HepG2 (cell line): ENCODE results near the gene AP2S1. TPM values are rescaled to one million over a fixed set of nuclear protein-coding genes. Genes with fewer than 3 reads are reported as not detected.

Experiments used
- CBFB ChIP-seq: sonication (generic); formaldehyde crosslinking; IDR thresholded peaks from 2 replicates; pipeline ENCODE4 v1.4.0; 2020; ENCODE audit warnings: missing genetic modification reagents
- CEBPB ChIP-seq: IDR thresholded peaks from 2 replicates; pipeline ENCODE4 v1.6.1; 2011; ENCODE audit warnings: low read depth, low read length, improper control_type of control experiment, borderline replicate concordance
- ETV6 ChIP-seq: sonication (generic); formaldehyde crosslinking; conservative IDR thresholded peaks from 2 replicates; pipeline ENCODE4 v1.4.0; 2020; ENCODE audit warnings: missing genetic modification reagents
- HMG20A ChIP-seq: IDR thresholded peaks from 2 replicates; pipeline ENCODE4 v1.6.1; 2016; ENCODE audit warnings: borderline replicate concordance
- NFE2L2 ChIP-seq: fragments of 150-350 bp; IDR thresholded peaks from 2 replicates; pipeline ENCODE4 v1.6.1; 2014; ENCODE audit warnings: low read length
- PAX8 ChIP-seq: sonication (generic); formaldehyde crosslinking; IDR thresholded peaks from 2 replicates; pipeline ENCODE4 v1.8.0; 2022; ENCODE audit warnings: mild to moderate bottlenecking, missing genetic modification reagents, borderline replicate concordance
- PHF8 ChIP-seq: sonication (generic); formaldehyde crosslinking; IDR thresholded peaks from 2 replicates; pipeline ENCODE4 v1.5.0; 2020; ENCODE audit warnings: missing genetic modification reagents
- SNRNP70 ChIP-seq: fragments of 200-400 bp; formaldehyde crosslinking; IDR thresholded peaks from 2 replicates; pipeline ENCODE4 v1.6.1; 2017; ENCODE audit warnings: mild to moderate bottlenecking, low read depth, low read length, moderate library complexity
- U2AF1 ChIP-seq: fragments of 200-400 bp; formaldehyde crosslinking; optimal IDR thresholded peaks from 2 replicates; pipeline ENCODE3; 2017; ENCODE audit warnings: mild to moderate bottlenecking, low read depth, low read length
- ZNF337 ChIP-seq: sonication (generic); formaldehyde crosslinking; IDR thresholded peaks from 2 replicates; pipeline ENCODE4 v1.5.1; 2020; ENCODE audit warnings: missing genetic modification reagents, low read depth, mild to moderate bottlenecking, borderline replicate concordance
- ZNF552 ChIP-seq: sonication (generic); formaldehyde crosslinking; IDR thresholded peaks from 2 replicates; pipeline ENCODE4 v1.9.0; 2022; ENCODE audit warnings: missing genetic modification reagents, mild to moderate bottlenecking, borderline replicate concordance
- ZNF746 ChIP-seq: sonication (generic); formaldehyde crosslinking; IDR thresholded peaks from 2 replicates; pipeline ENCODE4 v1.8.0; 2022; ENCODE audit warnings: mild to moderate bottlenecking, missing genetic modification reagents
- polyA plus RNA-seq, 8 experiments: library from polyadenylated mRNA; depleted of rRNA in 3 of 8; stranded (reverse) in 7 of 8; unstranded in 1 of 8; fragments of >200 nt; fragmentation: Illumina TruSeq in 4 of 8; extraction: Trizol in 4 of 8; gene quantifications; 2 replicates each; pipeline versions ENCODE4 v1.2.1 to v1.2.3, GENCODE V29; 2011 to 2016; ENCODE audit warnings: low read depth in 4 of 8, missing spikeins in 1 of 8, mixed read lengths in 1 of 8; ENCODE audit not compliant: insufficient read depth in 1 of 8
- total RNA-seq, 5 experiments: library from RNA; depleted of rRNA; stranded (reverse); fragments of >200 nt; fragmentation: Illumina TruSeq; extraction: Trizol; gene quantifications; 2 replicates each; pipeline ENCODE4 v1.2.3, GENCODE V29; 2016; ENCODE audit warnings: low read depth in 1 of 5
- TF ChIP-seq, protein P1 (sequence below): sonication (generic); formaldehyde crosslinking; conservative IDR thresholded peaks from 2 replicates; pipeline ENCODE4 v1.4.0; 2020; ENCODE audit warnings: missing genetic modification reagents
- TF ChIP-seq, protein P2 (sequence below): sonication (generic); formaldehyde crosslinking; IDR thresholded peaks from 2 replicates; pipeline ENCODE4 v1.8.0; 2022; ENCODE audit warnings: mild to moderate bottlenecking, missing genetic modification reagents, moderate library complexity
- TF ChIP-seq, protein P3 (sequence below): sonication (generic); formaldehyde crosslinking; IDR thresholded peaks from 2 replicates; pipeline ENCODE4 v1.9.0; 2021; ENCODE audit warnings: missing genetic modification reagents, mild to moderate bottlenecking, borderline replicate concordance
- TF ChIP-seq, protein P4 (sequence below): sonication (generic); formaldehyde crosslinking; IDR thresholded peaks from 2 replicates; pipeline ENCODE4 v1.5.0; 2020; ENCODE audit warnings: missing genetic modification reagents, mild to moderate bottlenecking, borderline replicate concordance
- TF ChIP-seq, protein P5 (sequence below): sonication (generic); formaldehyde crosslinking; IDR thresholded peaks from 2 replicates; pipeline ENCODE4 v1.5.1; 2020; ENCODE audit warnings: mild to moderate bottlenecking, missing genetic modification reagents, moderate library complexity

AP2S1 gene
- total and polyA plus RNA-seq, 2 of the 13 experiments (the other 11 are each of a cell fraction or from before 2014, with no cell fraction given), result 45.2 to 86.1 TPM

DNA sequence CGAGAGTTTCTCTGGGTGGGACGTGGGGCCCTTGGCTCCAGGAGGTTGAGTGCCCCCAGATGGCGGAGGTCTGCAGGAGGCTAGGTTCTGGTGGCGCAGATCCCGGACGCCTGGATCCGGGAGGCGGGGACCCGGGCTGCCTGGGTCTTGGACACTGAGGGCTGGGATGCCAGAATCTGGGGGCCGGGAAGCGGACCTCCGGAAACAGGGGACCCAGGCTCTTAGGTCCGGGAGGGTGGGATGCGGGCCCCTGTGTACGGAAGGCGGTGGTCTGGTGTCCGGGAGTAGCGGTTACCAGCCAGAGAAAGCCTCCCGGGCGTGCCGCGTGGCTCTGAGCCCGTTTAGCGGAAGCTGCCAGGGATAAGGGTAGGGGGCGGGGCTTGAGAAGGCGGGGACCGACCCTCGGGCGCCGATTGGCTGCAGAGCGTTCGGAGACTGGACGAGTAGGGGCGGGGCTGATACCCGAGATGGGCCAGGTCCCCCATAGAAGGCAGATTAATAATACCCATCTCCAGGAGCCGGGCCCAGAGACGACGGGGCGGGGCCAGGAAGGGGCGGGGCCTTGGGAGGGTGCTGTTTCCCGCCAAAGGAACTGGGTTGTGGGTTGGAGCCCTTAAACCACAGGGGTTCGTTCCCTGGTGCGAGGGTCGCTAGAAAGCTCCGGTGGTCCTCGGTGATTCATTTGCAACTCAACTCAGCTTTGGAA, 62.2 kb downstream of the AP2S1 start, which contains the start of gene SLC1A5 (continued):
- TF ChIP-seq, protein P1, sequence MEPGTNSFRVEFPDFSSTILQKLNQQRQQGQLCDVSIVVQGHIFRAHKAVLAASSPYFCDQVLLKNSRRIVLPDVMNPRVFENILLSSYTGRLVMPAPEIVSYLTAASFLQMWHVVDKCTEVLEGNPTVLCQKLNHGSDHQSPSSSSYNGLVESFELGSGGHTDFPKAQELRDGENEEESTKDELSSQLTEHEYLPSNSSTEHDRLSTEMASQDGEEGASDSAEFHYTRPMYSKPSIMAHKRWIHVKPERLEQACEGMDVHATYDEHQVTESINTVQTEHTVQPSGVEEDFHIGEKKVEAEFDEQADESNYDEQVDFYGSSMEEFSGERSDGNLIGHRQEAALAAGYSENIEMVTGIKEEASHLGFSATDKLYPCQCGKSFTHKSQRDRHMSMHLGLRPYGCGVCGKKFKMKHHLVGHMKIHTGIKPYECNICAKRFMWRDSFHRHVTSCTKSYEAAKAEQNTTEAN (CRISPR knock-in tag), result no peak
- TF ChIP-seq U2AF1, result peak; percentile 86
- TF ChIP-seq SNRNP70, result no peak
- no peak for TF ChIP-seq CEBPB
- no peak for TF ChIP-seq NFE2L2
- peak; percentile 92; the same call in 1 of the 2 replicates for TF ChIP-seq PAX8
- TF ChIP-seq ZNF337 (CRISPR knock-in tag), result no peak
- TF ChIP-seq, protein P2, sequence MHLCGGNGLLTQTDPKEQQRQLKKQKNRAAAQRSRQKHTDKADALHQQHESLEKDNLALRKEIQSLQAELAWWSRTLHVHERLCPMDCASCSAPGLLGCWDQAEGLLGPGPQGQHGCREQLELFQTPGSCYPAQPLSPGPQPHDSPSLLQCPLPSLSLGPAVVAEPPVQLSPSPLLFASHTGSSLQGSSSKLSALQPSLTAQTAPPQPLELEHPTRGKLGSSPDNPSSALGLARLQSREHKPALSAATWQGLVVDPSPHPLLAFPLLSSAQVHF, result no peak
- TF ChIP-seq, protein P3, sequence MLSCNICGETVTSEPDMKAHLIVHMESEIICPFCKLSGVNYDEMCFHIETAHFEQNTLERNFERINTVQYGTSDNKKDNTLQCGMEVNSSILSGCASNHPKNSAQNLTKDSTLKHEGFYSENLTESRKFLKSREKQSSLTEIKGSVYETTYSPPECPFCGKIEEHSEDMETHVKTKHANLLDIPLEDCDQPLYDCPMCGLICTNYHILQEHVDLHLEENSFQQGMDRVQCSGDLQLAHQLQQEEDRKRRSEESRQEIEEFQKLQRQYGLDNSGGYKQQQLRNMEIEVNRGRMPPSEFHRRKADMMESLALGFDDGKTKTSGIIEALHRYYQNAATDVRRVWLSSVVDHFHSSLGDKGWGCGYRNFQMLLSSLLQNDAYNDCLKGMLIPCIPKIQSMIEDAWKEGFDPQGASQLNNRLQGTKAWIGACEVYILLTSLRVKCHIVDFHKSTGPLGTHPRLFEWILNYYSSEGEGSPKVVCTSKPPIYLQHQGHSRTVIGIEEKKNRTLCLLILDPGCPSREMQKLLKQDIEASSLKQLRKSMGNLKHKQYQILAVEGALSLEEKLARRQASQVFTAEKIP (CRISPR knock-in tag), result no peak
- peak; percentile 72 for TF ChIP-seq PHF8 (CRISPR knock-in tag)
- TF ChIP-seq ETV6 (CRISPR knock-in tag), result peak; percentile 71; the same call in 1 of the 2 replicates
- TF ChIP-seq, protein P4, sequence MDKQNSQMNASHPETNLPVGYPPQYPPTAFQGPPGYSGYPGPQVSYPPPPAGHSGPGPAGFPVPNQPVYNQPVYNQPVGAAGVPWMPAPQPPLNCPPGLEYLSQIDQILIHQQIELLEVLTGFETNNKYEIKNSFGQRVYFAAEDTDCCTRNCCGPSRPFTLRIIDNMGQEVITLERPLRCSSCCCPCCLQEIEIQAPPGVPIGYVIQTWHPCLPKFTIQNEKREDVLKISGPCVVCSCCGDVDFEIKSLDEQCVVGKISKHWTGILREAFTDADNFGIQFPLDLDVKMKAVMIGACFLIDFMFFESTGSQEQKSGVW (CRISPR knock-in tag), result no peak
- TF ChIP-seq HMG20A (CRISPR knock-in tag), result no peak; the same call in 1 of the 2 replicates
- no peak; the same call in 1 of the 2 replicates for TF ChIP-seq ZNF746
- TF ChIP-seq, protein P5, sequence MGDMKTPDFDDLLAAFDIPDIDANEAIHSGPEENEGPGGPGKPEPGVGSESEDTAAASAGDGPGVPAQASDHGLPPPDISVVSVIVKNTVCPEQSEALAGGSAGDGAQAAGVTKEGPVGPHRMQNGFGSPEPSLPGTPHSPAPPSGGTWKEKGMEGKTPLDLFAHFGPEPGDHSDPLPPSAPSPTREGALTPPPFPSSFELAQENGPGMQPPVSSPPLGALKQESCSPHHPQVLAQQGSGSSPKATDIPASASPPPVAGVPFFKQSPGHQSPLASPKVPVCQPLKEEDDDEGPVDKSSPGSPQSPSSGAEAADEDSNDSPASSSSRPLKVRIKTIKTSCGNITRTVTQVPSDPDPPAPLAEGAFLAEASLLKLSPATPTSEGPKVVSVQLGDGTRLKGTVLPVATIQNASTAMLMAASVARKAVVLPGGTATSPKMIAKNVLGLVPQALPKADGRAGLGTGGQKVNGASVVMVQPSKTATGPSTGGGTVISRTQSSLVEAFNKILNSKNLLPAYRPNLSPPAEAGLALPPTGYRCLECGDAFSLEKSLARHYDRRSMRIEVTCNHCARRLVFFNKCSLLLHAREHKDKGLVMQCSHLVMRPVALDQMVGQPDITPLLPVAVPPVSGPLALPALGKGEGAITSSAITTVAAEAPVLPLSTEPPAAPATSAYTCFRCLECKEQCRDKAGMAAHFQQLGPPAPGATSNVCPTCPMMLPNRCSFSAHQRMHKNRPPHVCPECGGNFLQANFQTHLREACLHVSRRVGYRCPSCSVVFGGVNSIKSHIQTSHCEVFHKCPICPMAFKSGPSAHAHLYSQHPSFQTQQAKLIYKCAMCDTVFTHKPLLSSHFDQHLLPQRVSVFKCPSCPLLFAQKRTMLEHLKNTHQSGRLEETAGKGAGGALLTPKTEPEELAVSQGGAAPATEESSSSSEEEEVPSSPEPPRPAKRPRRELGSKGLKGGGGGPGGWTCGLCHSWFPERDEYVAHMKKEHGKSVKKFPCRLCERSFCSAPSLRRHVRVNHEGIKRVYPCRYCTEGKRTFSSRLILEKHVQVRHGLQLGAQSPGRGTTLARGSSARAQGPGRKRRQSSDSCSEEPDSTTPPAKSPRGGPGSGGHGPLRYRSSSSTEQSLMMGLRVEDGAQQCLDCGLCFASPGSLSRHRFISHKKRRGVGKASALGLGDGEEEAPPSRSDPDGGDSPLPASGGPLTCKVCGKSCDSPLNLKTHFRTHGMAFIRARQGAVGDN (CRISPR knock-in tag), result peak; percentile 73
- 0 out of 2 replicates have a peak, but pooled peaks have one; percentile 52 for TF ChIP-seq CBFB (CRISPR knock-in tag)
- TF ChIP-seq ZNF552, result peak; percentile 68; the same call in 1 of the 2 replicates
